Measurements from ENCODE around the gene WDR88. TPM values are rescaled to one million over a fixed set of nuclear protein-coding genes. Genes with fewer than 3 reads are reported as not detected.

Gene WDR88
- total and polyA plus RNA-seq, 2 of the 8 experiments (the other 6 are each of a cell fraction or from before 2014, with no cell fraction given), result not detected

GRCh38 chr19:33214596-33214995, 82.7 kb downstream of the WDR88 start:
- TF ChIP-seq CBX5 (IDR thresholded peaks at IDR 0.05; ENCODE audit: low read depth, low read length) (no peak), CTCF (IDR thresholded peaks at IDR 0.05; ENCODE audit: control extremely low read depth in 1 of 3, insufficient read depth in 1 of 3, low read depth in 1 of 3, low read length in 3 of 3) (peak; percentile 56 to 77 (median 58)), RAD21 (IDR thresholded peaks at IDR 0.05 in 1 of 2, conservative IDR thresholded peaks at IDR 0.05 in 1 of 2; ENCODE audit: low read depth in 2 of 2, low read length in 2 of 2) (peak; percentile 46 to 54)
- no peak overlapping the region for H2BK15ac ChIP-seq (ENCODE audit: low read length)
- FAIRE-seq, result peak; percentile 62

More at GRCh38 chr19:33214596-33214995, 82.7 kb downstream of the WDR88 start:
- Histone ChIP-seq H3K4me3 (ENCODE audit: extremely low read depth in 1 of 4, insufficient read depth in 2 of 4, low read depth in 3 of 4, low read length in 4 of 4) (no peak overlapping the region), H4K5ac (ENCODE audit: insufficient read length, low read depth, low read length) (no peak overlapping the region), H3K27ac (ENCODE audit: low read depth, low read length) (no peak overlapping the region), H2AK5ac (ENCODE audit: low read depth, low read length) (no peak overlapping the region), H3K4me2 (ENCODE audit: insufficient read depth in 1 of 2, low read depth in 2 of 2, low read length in 2 of 2) (no peak overlapping the region), H4K20me1 (replicated peaks in 1 of 2; ENCODE audit: control insufficient read depth in 1 of 2, insufficient read depth in 2 of 2, low read length in 2 of 2) (peaks cover 0 to 2% of the 10 kb centered on the region in 2 experiments), H3K56ac (replicated peaks; ENCODE audit: insufficient read length, low read depth, low read length) (no peak overlapping the region), H2BK12ac (ENCODE audit: low read depth, low read length) (no peak overlapping the region), H3K18ac (ENCODE audit: extremely low read depth, low read length) (no peak overlapping the region), H4K8ac (ENCODE audit: extremely low read depth, insufficient read depth, low read length) (no peak overlapping the region), H3K4ac (replicated peaks; ENCODE audit: insufficient read length, low read depth, low read length) (no peak overlapping the region), H2BK20ac (ENCODE audit: low read length) (no peak overlapping the region), H4K91ac (replicated peaks; ENCODE audit: insufficient read length, low read length) (no peak overlapping the region), H3K27me3 (replicated peaks in 1 of 4; ENCODE audit: control insufficient read depth in 3 of 4, extremely low read depth in 1 of 4, insufficient read depth in 3 of 4, low read length in 3 of 4) (no peaks in the 10 kb centered on the region), H3K14ac (ENCODE audit: insufficient read length) (no peak overlapping the region), H3K9ac (replicated peaks in 1 of 4; ENCODE audit: extremely low read depth in 1 of 4, low read depth in 3 of 4, low read length in 3 of 4) (no peak overlapping the region), H3K79me1 (ENCODE audit: low read depth, low read length) (no peaks in the 10 kb centered on the region), H3K9me3 (ENCODE audit: insufficient read depth in 2 of 2, low read depth in 1 of 2, low read length in 1 of 2) (no peaks in the 10 kb centered on the region), H3K36me3 (ENCODE audit: control insufficient read depth in 2 of 4, insufficient read depth in 4 of 4, low read length in 3 of 4) (no peaks in the 10 kb centered on the region), H3K4me1 (replicated peaks in 1 of 4; ENCODE audit: control insufficient read depth in 3 of 4, insufficient read depth in 4 of 4, low read length in 3 of 4) (peaks cover 0 to 2% (median under 1%) of the 10 kb centered on the region in 4 experiments; a peak in 3 of 7 replicates), H2BK120ac (replicated peaks; ENCODE audit: low read depth, low read length) (no peak overlapping the region), H3K79me2 (ENCODE audit: control insufficient read depth in 1 of 2, insufficient read depth in 2 of 2, low read length in 2 of 2) (no peaks in the 10 kb centered on the region), H3K23me2 (ENCODE audit: low read depth, low read length) (no peaks in the 10 kb centered on the region), H3K23ac (ENCODE audit: insufficient read length) (no peak overlapping the region), H2AFZ (ENCODE audit: low read length) (no peak overlapping the region), H2BK5ac (ENCODE audit: low read depth, low read length) (no peak overlapping the region)
- ChIA-PET POLR2A (ENCODE audit: partially characterized antibody) (interaction anchor here (1.1 kb wide), 1 partner anchor 88 kb away, joined by 4 read pairs; the partner anchor contains the start of gene CEBPA), CTCF (ENCODE audit: partially characterized antibody) (interaction anchor here (0.6 to 3.8 kb wide), 14 partner anchors 9 to 518 kb away, joined by 3 to 21 read pairs (median 3); partner anchors contain the start of gene CEBPG)
- 63% methylated on average over 6 of the region's 6 CpGs; no CpG with 5 or more reads in 1 of the 2 experiments for WGBS, 2 experiments (ENCODE audit: extremely low coverage in 1 of 2, insufficient coverage in 1 of 2, insufficient read length in 1 of 2, insufficient replicate concordance in 2 of 2, low coverage in 1 of 2, low lambda C conversion rate in 2 of 2, missing lambda C conversion rate in 1 of 2)
- DNase-seq (ENCODE audit: low read depth in 1 of 2, low spot score in 2 of 2), result no peak

Data from H1 (cell line).